ENCODE results near the gene GLB1L2.

- TF ChIP-seq, protein P1, sequence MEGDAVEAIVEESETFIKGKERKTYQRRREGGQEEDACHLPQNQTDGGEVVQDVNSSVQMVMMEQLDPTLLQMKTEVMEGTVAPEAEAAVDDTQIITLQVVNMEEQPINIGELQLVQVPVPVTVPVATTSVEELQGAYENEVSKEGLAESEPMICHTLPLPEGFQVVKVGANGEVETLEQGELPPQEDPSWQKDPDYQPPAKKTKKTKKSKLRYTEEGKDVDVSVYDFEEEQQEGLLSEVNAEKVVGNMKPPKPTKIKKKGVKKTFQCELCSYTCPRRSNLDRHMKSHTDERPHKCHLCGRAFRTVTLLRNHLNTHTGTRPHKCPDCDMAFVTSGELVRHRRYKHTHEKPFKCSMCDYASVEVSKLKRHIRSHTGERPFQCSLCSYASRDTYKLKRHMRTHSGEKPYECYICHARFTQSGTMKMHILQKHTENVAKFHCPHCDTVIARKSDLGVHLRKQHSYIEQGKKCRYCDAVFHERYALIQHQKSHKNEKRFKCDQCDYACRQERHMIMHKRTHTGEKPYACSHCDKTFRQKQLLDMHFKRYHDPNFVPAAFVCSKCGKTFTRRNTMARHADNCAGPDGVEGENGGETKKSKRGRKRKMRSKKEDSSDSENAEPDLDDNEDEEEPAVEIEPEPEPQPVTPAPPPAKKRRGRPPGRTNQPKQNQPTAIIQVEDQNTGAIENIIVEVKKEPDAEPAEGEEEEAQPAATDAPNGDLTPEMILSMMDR (IDR thresholded peaks at IDR 0.05 in 2 of 3, conservative IDR thresholded peaks at IDR 0.05 in 1 of 3; ENCODE audit: borderline replicate concordance in 1 of 3, insufficient read depth in 1 of 3, low read depth in 2 of 3, low read length in 2 of 3) = no peak
- TF ChIP-seq EZH2phosphoT487 (IDR thresholded peaks at IDR 0.05; ENCODE audit: borderline replicate concordance) (no peak), EZH2 (IDR thresholded peaks at IDR 0.05) (no peak), POLR2A (IDR thresholded peaks at IDR 0.05; ENCODE audit: borderline replicate concordance, extremely low read depth, insufficient read depth, insufficient read length) (no peak)
Measured at GRCh38 chr11:134385171-134385570, 53.4 kb downstream of the GLB1L2 start.

All from HCT116 (cell line).